ENCODE results near the gene YIPF3.

The YIPF3 gene

GRCh38 chr6:43522547-43523261 is 6.0 kb upstream of the YIPF3 start:
- FAIRE-seq: no peak
- no peak for DNase-seq (ENCODE audit: insufficient read length)
- TF ChIP-seq POLR2AphosphoS5 (IDR thresholded peaks at IDR 0.05; ENCODE audit: low read depth, low read length) (peak; percentile 55; the same call in 1 of the 2 replicates), POLR2A (IDR thresholded peaks at IDR 0.05; ENCODE audit: low read depth, low read length) (no peak; the same call in 1 of the 2 replicates), TAF1 (IDR thresholded peaks at IDR 0.05; ENCODE audit: borderline replicate concordance, low read depth, low read length) (no peak)

DNA sequence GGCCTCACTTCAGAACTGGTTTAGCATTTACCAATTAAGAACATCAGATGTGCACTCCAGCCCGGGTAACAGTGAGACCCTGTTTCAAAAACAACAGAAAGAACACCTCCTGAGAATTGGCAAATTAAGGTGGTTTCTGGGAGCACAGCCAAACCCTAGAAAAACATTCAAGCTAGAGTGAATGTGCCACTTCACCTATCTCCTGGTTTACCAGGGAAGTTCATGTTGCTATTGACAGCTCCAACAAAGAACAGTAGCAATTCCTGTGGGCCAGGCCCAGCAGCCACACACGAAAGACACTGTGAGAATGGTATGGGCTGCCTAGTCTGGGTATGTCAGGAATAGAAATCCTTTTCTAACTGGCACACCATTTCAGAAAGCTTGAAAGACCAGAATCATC is 5.1 kb upstream of the YIPF3 start:
- FAIRE-seq (no peak), DNase-seq (ENCODE audit: insufficient read length) (no peak)
- TF ChIP-seq TAF1 (IDR thresholded peaks at IDR 0.05; ENCODE audit: borderline replicate concordance, low read depth, low read length) (no peak), POLR2A (IDR thresholded peaks at IDR 0.05; ENCODE audit: low read depth, low read length) (no peak; the same call in none of the 2 replicates)

- TF ChIP-seq POLR2A (IDR thresholded peaks at IDR 0.05; ENCODE audit: low read depth, low read length) (peak; percentile 38; the same call in 1 of the 2 replicates), TAF1 (IDR thresholded peaks at IDR 0.05; ENCODE audit: borderline replicate concordance, low read depth, low read length) (no peak), POLR2AphosphoS5 (IDR thresholded peaks at IDR 0.05; ENCODE audit: low read depth, low read length) (peak; percentile 67)
- no peak for FAIRE-seq
- no peak for DNase-seq (ENCODE audit: insufficient read length)
Measured at GRCh38 chr6:43520097-43520496, 3.4 kb upstream of the YIPF3 start.

GRCh38 chr6:43517505-43518357 is 1.0 kb upstream of the YIPF3 start:
- FAIRE-seq: no peak
- TF ChIP-seq POLR2A (IDR thresholded peaks at IDR 0.05; ENCODE audit: low read depth, low read length) (no peak), TAF1 (IDR thresholded peaks at IDR 0.05; ENCODE audit: borderline replicate concordance, low read depth, low read length) (no peak), POLR2AphosphoS5 (IDR thresholded peaks at IDR 0.05; ENCODE audit: low read depth, low read length) (no peak)
- DNase-seq (ENCODE audit: insufficient read length): no peak

GRCh38 chr6:43516367-43516696 is 394 bp downstream of the YIPF3 start:
- DNase-seq (ENCODE audit: insufficient read length) (no peak), FAIRE-seq (no peak)
- TF ChIP-seq TAF1 (IDR thresholded peaks at IDR 0.05; ENCODE audit: borderline replicate concordance, low read depth, low read length) (no peak), POLR2AphosphoS5 (IDR thresholded peaks at IDR 0.05; ENCODE audit: low read depth, low read length) (no peak), POLR2A (IDR thresholded peaks at IDR 0.05; ENCODE audit: low read depth, low read length) (no peak)

DNA sequence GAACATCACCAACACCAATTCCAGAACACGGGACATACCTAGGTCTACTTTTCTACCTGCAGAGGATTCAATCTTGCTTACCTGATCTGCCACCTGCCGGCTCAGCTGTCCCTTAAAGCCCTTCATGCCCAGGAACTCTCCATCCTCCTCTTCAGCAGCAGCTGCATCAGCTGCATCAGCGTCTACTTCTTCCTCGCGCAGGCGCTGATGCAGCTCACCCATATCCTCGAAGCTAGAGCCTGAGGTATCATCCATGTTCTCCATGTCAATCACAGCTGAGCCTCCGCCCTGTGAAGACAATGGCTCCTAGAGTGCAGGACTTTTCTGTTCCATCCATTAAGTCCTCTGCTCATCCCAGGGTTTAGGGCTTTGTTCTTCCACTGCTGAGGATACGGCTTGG is 918 bp downstream of the YIPF3 start:
- FAIRE-seq (no peak), DNase-seq (ENCODE audit: insufficient read length) (no peak)
- no peak for TF ChIP-seq POLR2AphosphoS5 (IDR thresholded peaks at IDR 0.05; ENCODE audit: low read depth, low read length)
- TF ChIP-seq POLR2A (IDR thresholded peaks at IDR 0.05; ENCODE audit: low read depth, low read length): no peak
- no peak for TF ChIP-seq TAF1 (IDR thresholded peaks at IDR 0.05; ENCODE audit: borderline replicate concordance, low read depth, low read length)

DNA sequence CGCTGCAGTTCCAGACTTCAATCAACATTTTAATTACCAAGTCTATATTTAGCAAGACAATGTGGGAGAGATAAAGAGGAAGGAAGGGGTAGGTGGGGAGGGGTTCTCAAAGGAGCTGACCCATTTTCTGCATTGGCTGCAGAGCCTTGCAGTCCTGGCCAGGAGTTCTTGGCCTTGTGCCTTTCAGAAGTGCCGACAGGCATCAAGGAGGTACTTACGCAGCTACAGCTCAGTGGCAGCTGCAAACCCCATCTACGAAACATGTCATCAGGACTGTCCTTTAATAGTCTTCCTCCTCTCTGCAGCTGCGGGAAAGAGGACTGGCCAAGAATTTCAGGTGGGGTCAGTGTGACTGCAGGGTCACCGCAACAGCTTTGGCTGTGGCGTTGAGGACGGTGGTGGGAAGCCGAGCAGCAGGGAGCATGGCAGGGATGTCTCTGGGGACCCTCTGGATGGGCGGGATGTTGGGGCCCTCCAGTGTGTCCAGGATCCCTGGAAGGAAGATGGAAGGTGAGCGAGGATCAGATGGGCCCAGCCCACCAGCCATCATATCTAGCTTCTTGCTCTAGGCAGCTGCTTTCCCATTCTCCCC is 4.8 kb downstream of the YIPF3 start:
- TF ChIP-seq POLR2AphosphoS5 (IDR thresholded peaks at IDR 0.05; ENCODE audit: low read depth, low read length) (no peak), TAF1 (IDR thresholded peaks at IDR 0.05; ENCODE audit: borderline replicate concordance, low read depth, low read length) (no peak), POLR2A (IDR thresholded peaks at IDR 0.05; ENCODE audit: low read depth, low read length) (no peak)
- DNase-seq (ENCODE audit: insufficient read length) (no peak), FAIRE-seq (no peak)

DNA sequence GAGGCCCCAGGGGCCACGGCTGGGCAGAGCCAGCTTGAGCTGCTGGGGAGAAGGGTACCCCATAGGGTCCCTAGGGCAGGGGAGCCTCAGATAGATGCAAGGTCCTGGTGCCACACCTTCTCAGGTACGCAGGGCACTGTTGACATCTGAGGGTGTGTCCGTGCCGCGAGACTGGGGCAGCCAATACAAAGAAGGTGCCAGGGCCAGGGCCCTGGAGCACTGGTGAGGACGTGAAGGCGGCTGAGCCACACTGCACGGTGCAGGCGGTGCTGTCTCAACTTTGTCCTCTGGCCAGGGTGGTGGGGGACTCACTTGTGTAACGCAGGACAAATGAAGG is 5.9 kb downstream of the YIPF3 start:
- TF ChIP-seq POLR2AphosphoS5 (IDR thresholded peaks at IDR 0.05; ENCODE audit: low read depth, low read length) (no peak), TAF1 (IDR thresholded peaks at IDR 0.05; ENCODE audit: borderline replicate concordance, low read depth, low read length) (no peak), POLR2A (IDR thresholded peaks at IDR 0.05; ENCODE audit: low read depth, low read length) (no peak)
- FAIRE-seq (no peak), DNase-seq (ENCODE audit: insufficient read length) (no peak)

DNA sequence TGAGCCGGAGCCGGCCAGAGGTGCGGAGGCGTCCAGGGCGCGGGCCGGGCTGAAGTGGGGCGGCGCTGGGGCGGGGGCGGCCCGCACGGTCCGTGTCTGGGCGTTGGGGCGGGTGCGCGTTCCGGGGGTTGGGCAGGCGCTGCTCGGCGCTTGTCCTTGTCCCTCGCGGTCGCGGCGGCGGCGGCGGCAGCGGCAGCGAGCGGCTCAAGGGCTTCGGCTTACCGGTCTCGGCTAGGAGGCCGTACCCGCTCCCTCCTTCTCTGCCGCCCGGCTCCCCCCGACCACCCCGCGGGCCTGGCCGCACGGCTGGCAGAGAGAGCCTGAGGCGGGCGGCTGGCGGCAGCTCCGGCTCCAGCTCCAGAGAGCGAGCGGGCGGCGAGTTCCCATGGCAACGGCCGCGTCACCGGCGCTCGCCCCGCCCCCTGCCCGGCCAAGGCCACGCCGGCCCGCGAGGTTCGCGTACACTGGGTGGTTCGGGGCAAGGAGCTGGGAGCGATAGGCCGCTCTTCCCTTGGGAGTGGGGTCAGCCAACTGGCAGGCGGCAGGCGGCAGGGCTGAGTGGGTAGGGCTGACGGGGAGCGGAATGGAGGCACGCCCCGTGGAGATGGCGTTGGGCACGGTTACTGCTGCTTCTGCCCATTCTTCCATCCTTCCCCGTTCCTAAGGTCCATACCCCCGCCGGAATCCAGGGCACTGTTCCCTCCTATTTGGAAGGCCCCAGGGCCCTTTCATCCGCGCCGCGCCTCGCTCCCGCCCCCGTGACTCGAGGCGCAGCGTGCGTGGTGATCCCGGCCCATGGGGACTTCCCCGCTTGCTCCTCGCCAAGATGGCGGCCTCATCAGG is 6.5 kb downstream of the YIPF3 start, which contains the start of gene LRRC73:
Gene LRRC73 (minus strand): TSS at position 363 of the 843 bp plus-strand sequence. CDS start 561 bp downstream, outside the sequence.
- FAIRE-seq (peak; percentile 88), DNase-seq (ENCODE audit: insufficient read length) (peak; percentile 73)
- TF ChIP-seq POLR2AphosphoS5 (IDR thresholded peaks at IDR 0.05; ENCODE audit: low read depth, low read length): 0 out of 2 replicates have a peak, but pooled peaks have one; percentile 30
- no peak for TF ChIP-seq POLR2A (IDR thresholded peaks at IDR 0.05; ENCODE audit: low read depth, low read length)
- TF ChIP-seq TAF1 (IDR thresholded peaks at IDR 0.05; ENCODE audit: borderline replicate concordance, low read depth, low read length): no peak

- DNase-seq (ENCODE audit: insufficient read length) (no peak), FAIRE-seq (peak; percentile 57)
- TF ChIP-seq POLR2AphosphoS5 (IDR thresholded peaks at IDR 0.05; ENCODE audit: low read depth, low read length) (no peak), TAF1 (IDR thresholded peaks at IDR 0.05; ENCODE audit: borderline replicate concordance, low read depth, low read length) (no peak), POLR2A (IDR thresholded peaks at IDR 0.05; ENCODE audit: low read depth, low read length) (no peak)
Measured at GRCh38 chr6:43509142-43509983, 7.4 kb downstream of the YIPF3 start.

All from GM12892 (cell line).